Natural killer cell (primary cell): ENCODE data around the gene ATF7IP2. TPM values are rescaled to one million over a fixed set of nuclear protein-coding genes. Genes with fewer than 3 reads are reported as not detected.
"Not testable (repeated sequence)": the region's sequence is repeated elsewhere in the genome, so short reads cannot be mapped to it uniquely, and the experiment has no call there.

ENCODE experiments used
- ATAC-seq, 3 donors: fragments of 150-1000 bp in 2 of 3; fragments of 200-7000 bp in 1 of 3; cut with Tn5 transposase; 1 replicate in 1 of 3; 2 replicates in 2 of 3; pipeline ENCODE4 v1.10.0; 2021; ENCODE audit warnings: mild to moderate bottlenecking in 2 of 3, moderate library complexity in 2 of 3
- DNase-seq, 2 donors: peaks; one replicate each; pipeline versions ENCODE4 v3.0.0 to v3.0.0-alpha.2; 2013 to 2021; ENCODE audit warnings: mixed read lengths in 1 of 2
- H3K27ac ChIP-seq: one replicate; pipeline ENCODE4 v1.5.1; 2013; ENCODE audit warnings: mild to moderate bottlenecking, low read length
- H3K27me3 ChIP-seq: one replicate; pipeline ENCODE4 v1.6.1; 2013; ENCODE audit warnings: low read length; ENCODE audit not compliant: control insufficient read depth, insufficient read depth
- H3K36me3 ChIP-seq: one replicate; pipeline ENCODE4 v1.6.1; 2013; ENCODE audit warnings: low read length; ENCODE audit not compliant: control insufficient read depth, insufficient read depth
- H3K4me1 ChIP-seq: one replicate; pipeline ENCODE4 v1.6.1; 2013; ENCODE audit warnings: low read length; ENCODE audit not compliant: control insufficient read depth, insufficient read depth
- H3K4me3 ChIP-seq: one replicate; pipeline ENCODE4 v1.5.1; 2013; ENCODE audit warnings: low read length
- H3K9me3 ChIP-seq: one replicate; pipeline ENCODE4 v1.6.1; 2013; ENCODE audit warnings: low read length; ENCODE audit not compliant: control insufficient read depth, insufficient read depth
- H3K27ac Mint-ChIP-seq, 2 donors: one replicate each; pipeline ENCODE4 v1.8.0; 2022; ENCODE audit warnings: mild to moderate bottlenecking in 2 of 2, mixed read lengths in 2 of 2, moderate library complexity in 1 of 2
- H3K27me3 Mint-ChIP-seq, 2 donors: one replicate each; pipeline ENCODE4 v1.8.0; 2022; ENCODE audit warnings: low read depth in 2 of 2, mixed read lengths in 2 of 2
- H3K36me3 Mint-ChIP-seq: one replicate; pipeline ENCODE4 v1.8.0; 2022; ENCODE audit warnings: mixed read lengths
- H3K4me1 Mint-ChIP-seq, 2 donors: one replicate each; pipeline ENCODE4 v1.8.0; 2022; ENCODE audit warnings: mixed read lengths in 2 of 2
- H3K4me3 Mint-ChIP-seq: one replicate; pipeline ENCODE4 v1.8.0; 2022; ENCODE audit warnings: mild to moderate bottlenecking, moderate library complexity, mixed read lengths
- H3K9me3 Mint-ChIP-seq, 2 donors: one replicate each; pipeline ENCODE4 v1.8.0; 2022; ENCODE audit warnings: mixed read lengths in 2 of 2
- WGBS: methylation state at CpG from one replicate; pipeline ENCODE4 v1.1.7; 2013; ENCODE audit warnings: missing lambda C conversion rate; ENCODE audit not compliant: insufficient coverage; 5-methylcytosine and 5-hydroxymethylcytosine counted together
- intact Hi-C: fragments of 100-400 bp; cut with micrococcal nuclease; formaldehyde crosslinking; loops from one replicate; pipeline ENCODE4 v1.14.2; 2022
- total RNA-seq, 4 donors: library from RNA; stranded (reverse); fragments of 120-200 nt in 1 of 4; gene quantifications; one replicate each; pipeline versions ENCODE4 v1.2.3 to v1.2.4, GENCODE V29; 2013 to 2022
- TF ChIP-seq, protein P1 (sequence below): fragments of 200-600 bp; IDR thresholded peaks from one replicate; pipeline ENCODE4 v1.8.0; 2022; ENCODE audit warnings: antibody characterized with exemption

The ATF7IP2 gene
- total RNA-seq, 3 donors from 2014 or later (not counting 1 experiment from before 2014, with no cell fraction given), result 41.7 to 53.5 (median 43.8) TPM

DNA sequence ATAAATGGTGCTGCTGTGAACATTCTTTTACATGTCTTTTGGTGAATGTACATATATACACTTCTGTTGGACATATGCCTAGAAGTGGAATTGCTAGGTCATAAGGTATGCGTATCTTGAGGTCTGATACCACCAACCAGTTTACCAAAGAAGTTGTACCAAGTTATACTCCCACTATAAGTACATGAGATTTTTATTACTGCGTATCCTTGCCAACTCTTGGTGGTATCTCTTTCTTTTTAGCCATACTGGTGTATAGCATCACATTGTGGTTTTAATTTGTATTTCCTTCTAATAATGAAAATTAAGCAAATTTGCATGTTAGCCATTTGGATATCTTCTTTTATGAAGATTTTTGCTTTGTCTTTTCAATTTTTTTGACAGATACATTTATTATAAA is 80.5 kb downstream of the ATF7IP2 start:
- ATAC-seq (no peak), DNase-seq (no peak)
- Histone ChIP-seq H3K9me3 (no peaks in the 10 kb centered on the region), H3K27ac (no peak overlapping the region), H3K36me3 (peaks cover 9% of the 10 kb centered on the region), H3K4me3 (no peak overlapping the region), H3K27me3 (no peaks in the 10 kb centered on the region), H3K4me1 (no peaks in the 10 kb centered on the region)
- Mint-ChIP-seq H3K27ac (no peak overlapping the region), H3K4me3 (no peak overlapping the region), H3K27me3 (no peaks in the 10 kb centered on the region), H3K4me1 (peaks cover 0 to 5% of the 10 kb centered on the region in 2 donors), H3K36me3 (no peaks in the 10 kb centered on the region), H3K9me3 (no peaks in the 10 kb centered on the region)
- intact Hi-C loops, result no loop called here
- 100% methylated on average over 1 of the region's 2 CpGs for WGBS
- TF ChIP-seq, protein P1, sequence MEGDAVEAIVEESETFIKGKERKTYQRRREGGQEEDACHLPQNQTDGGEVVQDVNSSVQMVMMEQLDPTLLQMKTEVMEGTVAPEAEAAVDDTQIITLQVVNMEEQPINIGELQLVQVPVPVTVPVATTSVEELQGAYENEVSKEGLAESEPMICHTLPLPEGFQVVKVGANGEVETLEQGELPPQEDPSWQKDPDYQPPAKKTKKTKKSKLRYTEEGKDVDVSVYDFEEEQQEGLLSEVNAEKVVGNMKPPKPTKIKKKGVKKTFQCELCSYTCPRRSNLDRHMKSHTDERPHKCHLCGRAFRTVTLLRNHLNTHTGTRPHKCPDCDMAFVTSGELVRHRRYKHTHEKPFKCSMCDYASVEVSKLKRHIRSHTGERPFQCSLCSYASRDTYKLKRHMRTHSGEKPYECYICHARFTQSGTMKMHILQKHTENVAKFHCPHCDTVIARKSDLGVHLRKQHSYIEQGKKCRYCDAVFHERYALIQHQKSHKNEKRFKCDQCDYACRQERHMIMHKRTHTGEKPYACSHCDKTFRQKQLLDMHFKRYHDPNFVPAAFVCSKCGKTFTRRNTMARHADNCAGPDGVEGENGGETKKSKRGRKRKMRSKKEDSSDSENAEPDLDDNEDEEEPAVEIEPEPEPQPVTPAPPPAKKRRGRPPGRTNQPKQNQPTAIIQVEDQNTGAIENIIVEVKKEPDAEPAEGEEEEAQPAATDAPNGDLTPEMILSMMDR, result no peak

- H3K9me3 Mint-ChIP-seq, result no peaks in the 10 kb centered on the region
- H3K27me3 Mint-ChIP-seq, result no peaks in the 10 kb centered on the region
- DNase-seq, result no peak
Measured at GRCh38 chr16:10466861-10467260, 81.0 kb downstream of the ATF7IP2 start.

GRCh38 chr16:10476636-10477035 is 90.8 kb downstream of the ATF7IP2 start:
- no CpG with 5 or more reads among the region's 1 CpG for WGBS
- intact Hi-C loops, H3K4me3 ChIP-seq, H3K27me3 Mint-ChIP-seq, H3K4me1 Mint-ChIP-seq, H3K9me3 ChIP-seq, H3K4me1 ChIP-seq, H3K9me3 Mint-ChIP-seq, DNase-seq, ATAC-seq, H3K27ac Mint-ChIP-seq, H3K27ac ChIP-seq, H3K4me3 Mint-ChIP-seq, H3K27me3 ChIP-seq: not testable (repeated sequence)
- peaks cover 23% of the 10 kb centered on the region for H3K36me3 ChIP-seq
- H3K36me3 Mint-ChIP-seq, result peaks cover 26% of the 10 kb centered on the region

More at GRCh38 chr16:10466861-10467260, 81.0 kb downstream of the ATF7IP2 start:
- H3K4me3 Mint-ChIP-seq, result no peak overlapping the region
- no peaks in the 10 kb centered on the region for H3K27me3 ChIP-seq
- H3K36me3 Mint-ChIP-seq, result no peaks in the 10 kb centered on the region
- H3K4me1 Mint-ChIP-seq, result peaks cover 0 to 5% of the 10 kb centered on the region in 2 donors
- no peak overlapping the region for H3K27ac ChIP-seq
- H3K4me3 ChIP-seq, result no peak overlapping the region
- no peaks in the 10 kb centered on the region for H3K4me1 ChIP-seq
- H3K36me3 ChIP-seq, result peaks cover 9% of the 10 kb centered on the region
- no peak for ATAC-seq
- TF ChIP-seq, protein P1, result no peak
- H3K27ac Mint-ChIP-seq, result no peak overlapping the region
- H3K9me3 ChIP-seq, result no peaks in the 10 kb centered on the region
- intact Hi-C loops, result no loop called here

DNA sequence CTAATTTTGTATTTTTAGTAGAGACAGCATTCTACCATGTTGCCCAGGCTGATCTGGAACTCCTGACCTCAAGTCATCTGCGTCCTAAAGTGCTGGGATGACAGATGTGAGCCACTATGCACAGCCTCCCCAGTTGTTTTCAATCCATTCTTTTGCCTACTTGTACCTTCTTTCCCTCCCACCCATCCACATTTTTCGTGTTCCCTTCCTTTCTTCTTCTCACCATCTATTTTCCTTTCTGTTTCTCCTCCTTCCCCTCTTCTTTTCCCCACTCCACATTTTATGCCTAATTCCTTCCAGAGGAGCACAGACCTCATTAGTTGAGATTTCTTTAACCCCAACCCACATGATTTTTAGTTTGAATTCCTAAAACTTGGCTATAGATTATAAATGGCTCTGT is 94.3 kb downstream of the ATF7IP2 start:
- DNase-seq (no peak), ATAC-seq (no peak)
- H3K36me3 ChIP-seq, result peaks cover 13% of the 10 kb centered on the region
- H3K9me3 ChIP-seq, result peaks cover 12% of the 10 kb centered on the region
- Mint-ChIP-seq H3K27me3 (no peaks in the 10 kb centered on the region), H3K27ac (no peak overlapping the region), H3K4me1 (no peaks in the 10 kb centered on the region), H3K9me3 (peaks cover 0 to 4% of the 10 kb centered on the region in 2 donors), H3K4me3 (no peak overlapping the region), H3K36me3 (peaks cover 22% of the 10 kb centered on the region)
- intact Hi-C loops, result no loop called here
- no peak overlapping the region for H3K4me3 ChIP-seq
- H3K4me1 ChIP-seq, result no peaks in the 10 kb centered on the region
- TF ChIP-seq, protein P1, result no peak
- H3K27me3 ChIP-seq, result no peaks in the 10 kb centered on the region
- H3K27ac ChIP-seq, result no peak overlapping the region
- 96% methylated on average over 2 of the region's 2 CpGs for WGBS
